RWPE1 (cell line): ENCODE results near the gene NOL8.

Experiments used
- CTCF ChIA-PET: fragments of 350-600 bp; sonication (Branson Sonifier 250); formaldehyde crosslinking; extraction: SDS; loops from one replicate; lab custom pipeline; 2021; lab: Yijun Ruan, JAX
- POLR2A ChIA-PET: fragments of 400-600 bp; formaldehyde crosslinking; extraction: SDS; loops from one replicate; lab custom pipeline; 2020; ENCODE audit warnings: antibody characterized with exemption; ENCODE audit not compliant: low non-redundant PET; lab: Yijun Ruan, JAX
- DNase-seq: peaks from one replicate; pipeline ENCODE4 v3.0.0; 2012; ENCODE audit warnings: low spot score
- H3K27ac ChIP-seq: fragments of 450-650 bp; 2 replicates; pipeline ENCODE4 v1.5.1; 2017
- TF ChIP-seq, protein P1 (sequence below): fragments of 450-650 bp; conservative IDR thresholded peaks from 2 replicates; pipeline ENCODE4 v1.5.1; 2017; ENCODE audit warnings: low read depth, mild to moderate bottlenecking

Gene NOL8

DNA sequence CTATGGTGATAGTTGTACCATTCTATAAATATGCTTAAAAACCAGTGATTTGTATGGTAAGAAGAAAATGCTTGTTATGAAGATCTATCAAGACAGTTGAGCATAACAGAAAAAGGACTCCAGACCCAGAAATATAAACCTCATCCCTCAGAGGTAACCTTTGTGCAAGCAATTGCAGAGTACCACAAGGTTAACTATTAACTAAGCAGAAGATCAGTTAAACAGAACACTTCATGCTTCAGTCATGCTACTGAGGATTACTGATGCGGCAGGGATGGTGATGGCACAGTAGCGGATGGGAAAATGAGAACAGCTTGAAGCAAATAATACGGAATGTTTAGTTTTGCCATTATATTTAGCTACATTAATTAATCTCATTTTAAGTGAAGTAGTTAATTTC is 77.2 kb downstream of the NOL8 start:
- POLR2A ChIA-PET: no interaction called here
- CTCF ChIA-PET: interaction anchor here (2.1 kb wide), 1 partner anchor 109 kb away, joined by 8 read pairs; no protein-coding TSS in a partner anchor
- TF ChIP-seq, protein P1, sequence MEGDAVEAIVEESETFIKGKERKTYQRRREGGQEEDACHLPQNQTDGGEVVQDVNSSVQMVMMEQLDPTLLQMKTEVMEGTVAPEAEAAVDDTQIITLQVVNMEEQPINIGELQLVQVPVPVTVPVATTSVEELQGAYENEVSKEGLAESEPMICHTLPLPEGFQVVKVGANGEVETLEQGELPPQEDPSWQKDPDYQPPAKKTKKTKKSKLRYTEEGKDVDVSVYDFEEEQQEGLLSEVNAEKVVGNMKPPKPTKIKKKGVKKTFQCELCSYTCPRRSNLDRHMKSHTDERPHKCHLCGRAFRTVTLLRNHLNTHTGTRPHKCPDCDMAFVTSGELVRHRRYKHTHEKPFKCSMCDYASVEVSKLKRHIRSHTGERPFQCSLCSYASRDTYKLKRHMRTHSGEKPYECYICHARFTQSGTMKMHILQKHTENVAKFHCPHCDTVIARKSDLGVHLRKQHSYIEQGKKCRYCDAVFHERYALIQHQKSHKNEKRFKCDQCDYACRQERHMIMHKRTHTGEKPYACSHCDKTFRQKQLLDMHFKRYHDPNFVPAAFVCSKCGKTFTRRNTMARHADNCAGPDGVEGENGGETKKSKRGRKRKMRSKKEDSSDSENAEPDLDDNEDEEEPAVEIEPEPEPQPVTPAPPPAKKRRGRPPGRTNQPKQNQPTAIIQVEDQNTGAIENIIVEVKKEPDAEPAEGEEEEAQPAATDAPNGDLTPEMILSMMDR: no peak
- no peak for DNase-seq
- no peak overlapping the region for H3K27ac ChIP-seq
